Thoracic aorta (tissue), 2 donors: ENCODE measurements around the gene PISD. TPM values are rescaled to one million over a fixed set of nuclear protein-coding genes. Genes with fewer than 3 reads are reported as not detected.

ENCODE experiments used
- ATAC-seq: fragments of 150-250 bp; one replicate; pipeline ENCODE4 v1.8.0; 2017; ENCODE audit warnings: low read depth; ENCODE audit not compliant: insufficient number of reproducible peaks, low FRiP score
- DNase-seq: peaks from one replicate; pipeline ENCODE4 v3.0.0-alpha.2; 2020; ENCODE audit warnings: low spot score
- H3K27ac ChIP-seq, 2 donors: fragments of 200-600 bp; sonication (generic); 1 replicate in 1 of 2; 2 replicates in 1 of 2; pipeline ENCODE4 v1.5.1; 2016; ENCODE audit warnings: mild to moderate bottlenecking in 2 of 2, moderate library complexity in 2 of 2
- H3K27me3 ChIP-seq: fragments of 200-600 bp; sonication (generic); replicated peaks from 2 replicates; pipeline ENCODE4 v1.6.0; 2016; ENCODE audit warnings: mild to moderate bottlenecking; ENCODE audit not compliant: insufficient read depth
- H3K36me3 ChIP-seq: fragments of 200-600 bp; sonication (generic); one replicate; pipeline ENCODE4 v1.5.1; 2016
- H3K4me1 ChIP-seq, 2 donors: fragments of 200-600 bp; sonication (generic); 1 replicate in 1 of 2; 2 replicates in 1 of 2; pipeline versions ENCODE4 v1.5.1 to v1.6.0; 2016; ENCODE audit warnings: low read depth in 2 of 2, mild to moderate bottlenecking in 1 of 2; ENCODE audit not compliant: control insufficient read depth in 1 of 2
- H3K4me3 ChIP-seq: fragments of 200-600 bp; sonication (generic); 2 replicates; pipeline ENCODE4 v1.5.1; 2016; ENCODE audit warnings: mild to moderate bottlenecking
- H3K9me3 ChIP-seq: fragments of 200-600 bp; sonication (generic); 2 replicates; pipeline ENCODE4 v1.5.1; 2016
- CTCF ChIP-seq: fragments of 200-600 bp; sonication (generic); IDR thresholded peaks from one replicate; pipeline ENCODE4 v1.5.1; 2019; ENCODE audit warnings: antibody characterized with exemption
- total RNA-seq, 2 donors: library from RNA; depleted of rRNA; stranded (reverse); fragments of >200 nt; gene quantifications; one replicate each; pipeline versions ENCODE4 v1.1.0 to v1.2.3, GENCODE V29; 2016

The PISD gene
- total RNA-seq, 2 donors from 2014 or later = 41.4 to 54.9 TPM

GRCh38 chr22:31574055-31574670, 87.9 kb downstream of the PISD start:
- TF ChIP-seq CTCF = no peak
- no peaks in the 10 kb centered on the region for H3K27me3 ChIP-seq
- ATAC-seq (no peak), DNase-seq (no peak)
- H3K9me3 ChIP-seq = no peaks in the 10 kb centered on the region
- H3K36me3 ChIP-seq = peaks cover 11% of the 10 kb centered on the region
- H3K4me3 ChIP-seq = no peak overlapping the region
- H3K4me1 ChIP-seq = no peaks in the 10 kb centered on the region
- no peak overlapping the region for H3K27ac ChIP-seq

GRCh38 chr22:31572939-31573338, 89.1 kb downstream of the PISD start:
- peaks cover 8% of the 10 kb centered on the region for H3K36me3 ChIP-seq
- DNase-seq (no peak), ATAC-seq (no peak)
- H3K4me1 ChIP-seq = no peaks in the 10 kb centered on the region
- H3K9me3 ChIP-seq = no peaks in the 10 kb centered on the region
- no peak overlapping the region for H3K4me3 ChIP-seq
- H3K27me3 ChIP-seq = no peaks in the 10 kb centered on the region
- H3K27ac ChIP-seq = no peak overlapping the region
- no peak for TF ChIP-seq CTCF

- Histone ChIP-seq H3K4me1 (no peaks in the 10 kb centered on the region), H3K36me3 (no peaks in the 10 kb centered on the region), H3K4me3 (no peak overlapping the region), H3K27me3 (no peaks in the 10 kb centered on the region), H3K27ac (no peak overlapping the region), H3K9me3 (no peaks in the 10 kb centered on the region)
- ATAC-seq (no peak), DNase-seq (no peak)
- TF ChIP-seq CTCF = no peak
These were observed 92.9 kb downstream of the PISD start for GRCh38 chr22:31569126-31569525.

Other genes with a start within 250 kb of the PISD start
- gene EIF4ENIF1, start 172.4 kb downstream of the PISD start, total RNA-seq = 10 to 100 TPM; 10.6 to 20.6 TPM
- 10 to 100 TPM; 25.0 to 59.9 TPM for gene SFI1, start 165.7 kb downstream of the PISD start, total RNA-seq
- gene PRR14L, start 87.9 kb upstream of the PISD start, total RNA-seq = 10 to 100 TPM; 22.1 to 38.2 TPM
- 10 to 100 TPM; 31.3 to 52.7 TPM for gene DEPDC5, start 91.8 kb upstream of the PISD start, total RNA-seq